Stimulated activated CD8-positive, alpha-beta memory T cell treated with anti-CD3 and anti-CD28 coated beads, Interleukin-4, amount 100 ng/mL, for 4 hours (primary cell): ENCODE results near the gene ABAT.
A peak's percentile ranks its signal among the peaks of the same experiment; 100 is the strongest.

Experiments used
- DNase-seq, 2 donors: peaks; one replicate each; pipeline ENCODE4 v3.0.0-alpha.2; 2020; ENCODE audit warnings: low read depth in 2 of 2, low spot score in 1 of 2

Gene ABAT

GRCh38 chr16:8674413-8675022 lies at the start of gene ABAT:
Gene ABAT (plus strand): TSS chr16:8674617. CDS start chr16:8735740, 61,123 bp downstream.
- DNase-seq: peak; percentile 55 to 71

GRCh38 chr16:8625491-8626087 lies 48.8 kb upstream of the ABAT start:
- no peak for DNase-seq

- no peak for DNase-seq
Observed at GRCh38 chr16:8626946-8627345, 47.5 kb upstream of the ABAT start.

GRCh38 chr16:8627456-8627855 lies 47.0 kb upstream of the ABAT start:
- no peak for DNase-seq

- no peak for DNase-seq
Observed at GRCh38 chr16:8628981-8629725, 45.3 kb upstream of the ABAT start.

GRCh38 chr16:8630255-8630953 lies 44.0 kb upstream of the ABAT start:
- DNase-seq: no peak

- DNase-seq: no peak
Observed at GRCh38 chr16:8631373-8631772, 43.0 kb upstream of the ABAT start.

- DNase-seq: no peak
Observed at GRCh38 chr16:8631818-8632465, 42.5 kb upstream of the ABAT start.

- no peak for DNase-seq
Observed at GRCh38 chr16:8632675-8633182, 41.7 kb upstream of the ABAT start.

GRCh38 chr16:8634991-8635736 lies 39.3 kb upstream of the ABAT start:
- no peak for DNase-seq

- DNase-seq: no peak
Observed at GRCh38 chr16:8639694-8640093, 34.7 kb upstream of the ABAT start.

GRCh38 chr16:8641671-8642070 lies 32.7 kb upstream of the ABAT start:
- no peak for DNase-seq

GRCh38 chr16:8642146-8642545 lies 32.3 kb upstream of the ABAT start:
- no peak for DNase-seq

- no peak for DNase-seq
Observed at GRCh38 chr16:8644211-8645140, 29.9 kb upstream of the ABAT start.

- no peak for DNase-seq
Observed at GRCh38 chr16:8645141-8645521, 29.3 kb upstream of the ABAT start.

GRCh38 chr16:8645831-8646230 lies 28.6 kb upstream of the ABAT start:
- DNase-seq: no peak

GRCh38 chr16:8646326-8647053 lies 27.9 kb upstream of the ABAT start:
- DNase-seq: no peak

- no peak for DNase-seq
Observed at GRCh38 chr16:8647721-8648318, 26.6 kb upstream of the ABAT start.
